ENCODE measurements around the gene C19orf73. TPM values are rescaled to one million over a fixed set of nuclear protein-coding genes. Genes with fewer than 3 reads are reported as not detected.
A peak's percentile ranks its signal among the peaks of the same experiment; 100 is the strongest.

Gene C19orf73
- total and polyA plus RNA-seq, 2 donors (not counting 1 experiment from before 2014, with no cell fraction given) = 0.30 to 0.83 TPM

GRCh38 chr19:49150106-49150943, 31.4 kb upstream of the C19orf73 start:
- peak overlapping the region; percentile 26 for H3K27ac ChIP-seq (ENCODE audit: insufficient read depth, low read length)
- H3K4me1 ChIP-seq (ENCODE audit: control insufficient read depth, extremely low read depth, insufficient read depth, low read length) = peaks cover 8% of the 10 kb centered on the region
- H3K36me3 ChIP-seq (ENCODE audit: control insufficient read depth, insufficient read depth, low read length) = no peaks in the 10 kb centered on the region
- H4K20me1 ChIP-seq (ENCODE audit: control insufficient read depth, extremely low read depth, insufficient read depth, low read length) = no peaks in the 10 kb centered on the region
- no peak for TF ChIP-seq EZH2 (IDR thresholded peaks at IDR 0.05; ENCODE audit: low read length, missing control alignments)
- TF ChIP-seq, protein P1, sequence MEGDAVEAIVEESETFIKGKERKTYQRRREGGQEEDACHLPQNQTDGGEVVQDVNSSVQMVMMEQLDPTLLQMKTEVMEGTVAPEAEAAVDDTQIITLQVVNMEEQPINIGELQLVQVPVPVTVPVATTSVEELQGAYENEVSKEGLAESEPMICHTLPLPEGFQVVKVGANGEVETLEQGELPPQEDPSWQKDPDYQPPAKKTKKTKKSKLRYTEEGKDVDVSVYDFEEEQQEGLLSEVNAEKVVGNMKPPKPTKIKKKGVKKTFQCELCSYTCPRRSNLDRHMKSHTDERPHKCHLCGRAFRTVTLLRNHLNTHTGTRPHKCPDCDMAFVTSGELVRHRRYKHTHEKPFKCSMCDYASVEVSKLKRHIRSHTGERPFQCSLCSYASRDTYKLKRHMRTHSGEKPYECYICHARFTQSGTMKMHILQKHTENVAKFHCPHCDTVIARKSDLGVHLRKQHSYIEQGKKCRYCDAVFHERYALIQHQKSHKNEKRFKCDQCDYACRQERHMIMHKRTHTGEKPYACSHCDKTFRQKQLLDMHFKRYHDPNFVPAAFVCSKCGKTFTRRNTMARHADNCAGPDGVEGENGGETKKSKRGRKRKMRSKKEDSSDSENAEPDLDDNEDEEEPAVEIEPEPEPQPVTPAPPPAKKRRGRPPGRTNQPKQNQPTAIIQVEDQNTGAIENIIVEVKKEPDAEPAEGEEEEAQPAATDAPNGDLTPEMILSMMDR (conservative IDR thresholded peaks at IDR 0.05 in 1 of 2, IDR thresholded peaks at IDR 0.05 in 1 of 2; ENCODE audit: low read depth in 1 of 2, low read length in 2 of 2) = no peak
- H3K4me2 ChIP-seq (ENCODE audit: extremely low read depth, insufficient read depth, low read length) = peak overlapping the region; percentile 92
- H3K9ac ChIP-seq (ENCODE audit: insufficient read depth, low read length) = peak overlapping the region; percentile 63
- DNase-seq (ENCODE audit: low read depth in 2 of 2) = peak; percentile 75 to 78
- no peaks in the 10 kb centered on the region for H3K79me2 ChIP-seq (ENCODE audit: control insufficient read depth, insufficient read depth, low read length)
- H2AFZ ChIP-seq (ENCODE audit: low read length) = peak overlapping the region; percentile 89
- H3K27me3 ChIP-seq (ENCODE audit: control insufficient read depth, insufficient read depth, low read length) = peaks cover 4% of the 10 kb centered on the region
- no peaks in the 10 kb centered on the region for H3K9me3 ChIP-seq (ENCODE audit: control insufficient read depth, insufficient read depth, low read depth, low read length)
- H3K4me3 ChIP-seq (replicated peaks in 1 of 4; ENCODE audit: control extremely low read depth in 1 of 4, insufficient read depth in 1 of 4, low read depth in 3 of 4, low read length in 4 of 4) = peak overlapping the region; percentile 66 to 80 (median 71)

DNA sequence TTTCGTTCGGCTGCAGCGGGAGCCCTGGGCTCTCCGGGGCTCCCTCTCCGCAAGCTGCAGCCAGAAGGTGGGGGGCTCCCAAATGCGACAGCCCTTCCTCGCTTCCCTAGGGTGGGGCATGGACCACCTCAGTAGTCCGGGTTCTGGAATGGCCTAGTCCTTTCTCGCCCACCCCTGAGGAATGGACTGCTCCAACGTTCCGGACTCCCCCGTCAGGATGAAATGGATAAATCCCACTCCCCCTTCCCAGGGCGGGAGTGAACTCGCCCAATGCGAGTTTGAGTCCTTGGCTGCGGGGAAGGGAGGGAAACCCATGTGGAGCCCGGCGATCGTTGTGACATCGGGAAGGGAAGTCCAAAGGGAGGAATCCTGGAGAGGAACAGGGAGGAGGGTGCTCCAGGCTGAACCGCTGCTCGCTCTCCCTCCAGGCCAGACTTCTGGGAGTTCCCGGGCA, 30.7 kb upstream of the C19orf73 start:
- Histone ChIP-seq H3K9ac (ENCODE audit: insufficient read depth, low read length) (peak overlapping the region; percentile 63), H3K9me3 (ENCODE audit: control insufficient read depth, insufficient read depth, low read depth, low read length) (no peaks in the 10 kb centered on the region), H3K36me3 (ENCODE audit: control insufficient read depth, insufficient read depth, low read length) (no peaks in the 10 kb centered on the region), H3K4me3 (replicated peaks in 1 of 4; ENCODE audit: control extremely low read depth in 1 of 4, insufficient read depth in 1 of 4, low read depth in 3 of 4, low read length in 4 of 4) (peak overlapping the region; percentile 66 to 80 (median 71)), H3K79me2 (ENCODE audit: control insufficient read depth, insufficient read depth, low read length) (no peaks in the 10 kb centered on the region), H3K4me2 (ENCODE audit: extremely low read depth, insufficient read depth, low read length) (peak overlapping the region; percentile 92), H3K27me3 (ENCODE audit: control insufficient read depth, insufficient read depth, low read length) (peaks cover 4% of the 10 kb centered on the region), H3K27ac (ENCODE audit: insufficient read depth, low read length) (peak overlapping the region; percentile 22), H3K4me1 (ENCODE audit: control insufficient read depth, extremely low read depth, insufficient read depth, low read length) (peaks cover 8% of the 10 kb centered on the region), H2AFZ (ENCODE audit: low read length) (peak overlapping the region; percentile 89), H4K20me1 (ENCODE audit: control insufficient read depth, extremely low read depth, insufficient read depth, low read length) (no peaks in the 10 kb centered on the region)
- peak; percentile 82 to 87 for DNase-seq (ENCODE audit: low read depth in 2 of 2)
- TF ChIP-seq, protein P1 (conservative IDR thresholded peaks at IDR 0.05 in 1 of 2, IDR thresholded peaks at IDR 0.05 in 1 of 2; ENCODE audit: low read depth in 1 of 2, low read length in 2 of 2) = no peak
- no peak for TF ChIP-seq EZH2 (IDR thresholded peaks at IDR 0.05; ENCODE audit: low read length, missing control alignments)

DNA sequence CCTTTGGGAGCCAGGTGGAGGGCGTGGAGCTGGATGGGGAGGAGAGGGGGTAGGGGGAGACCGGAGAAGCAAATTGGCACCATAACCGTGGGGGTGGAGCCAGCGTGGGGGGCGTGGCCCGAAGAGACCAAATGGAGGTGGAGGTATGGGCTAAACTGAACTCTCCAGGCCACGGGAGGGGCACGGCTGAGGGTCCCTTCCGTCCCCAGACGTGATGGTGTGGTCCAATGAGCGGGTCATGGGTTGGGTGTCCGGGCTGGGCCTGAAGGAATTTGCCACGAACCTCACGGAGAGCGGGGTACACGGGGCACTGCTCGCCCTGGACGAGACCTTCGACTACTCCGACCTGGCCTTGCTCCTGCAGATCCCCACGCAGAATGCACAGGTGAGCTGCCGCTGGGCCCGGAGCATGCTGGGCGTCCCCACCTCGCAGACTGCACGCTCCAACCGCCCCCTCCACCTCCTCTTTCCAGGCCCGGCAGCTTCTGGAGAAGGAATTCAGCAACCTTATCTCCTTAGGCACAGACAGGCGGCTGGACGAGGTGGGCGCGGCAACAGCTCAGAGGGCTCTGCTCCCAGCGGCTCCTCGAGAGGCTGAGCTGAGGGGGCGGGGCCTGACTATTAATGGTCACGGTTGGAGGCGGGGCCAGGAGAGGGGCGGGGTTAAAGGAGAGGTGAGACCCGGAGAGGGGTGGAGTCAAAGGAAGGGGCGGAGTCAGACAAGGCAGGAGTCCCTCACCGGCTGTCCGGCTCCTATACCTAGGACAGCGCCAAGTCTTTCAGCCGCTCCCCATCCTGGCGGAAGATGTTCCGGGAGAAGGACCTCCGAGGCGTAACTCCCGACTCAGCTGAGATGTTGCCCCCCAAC, 30.1 kb upstream of the C19orf73 start:
- Histone ChIP-seq H3K27me3 (ENCODE audit: control insufficient read depth, insufficient read depth, low read length) (peaks cover 4% of the 10 kb centered on the region), H2AFZ (ENCODE audit: low read length) (peak overlapping the region; percentile 89), H3K36me3 (ENCODE audit: control insufficient read depth, insufficient read depth, low read length) (no peaks in the 10 kb centered on the region), H3K79me2 (ENCODE audit: control insufficient read depth, insufficient read depth, low read length) (no peaks in the 10 kb centered on the region), H4K20me1 (ENCODE audit: control insufficient read depth, extremely low read depth, insufficient read depth, low read length) (no peaks in the 10 kb centered on the region), H3K4me2 (ENCODE audit: extremely low read depth, insufficient read depth, low read length) (peak overlapping the region; percentile 92), H3K9ac (ENCODE audit: insufficient read depth, low read length) (no peak overlapping the region), H3K4me3 (replicated peaks in 1 of 4; ENCODE audit: control extremely low read depth in 1 of 4, insufficient read depth in 1 of 4, low read depth in 3 of 4, low read length in 4 of 4) (peak overlapping the region; percentile 66 to 80 (median 71)), H3K9me3 (ENCODE audit: control insufficient read depth, insufficient read depth, low read depth, low read length) (no peaks in the 10 kb centered on the region), H3K4me1 (ENCODE audit: control insufficient read depth, extremely low read depth, insufficient read depth, low read length) (peaks cover 8% of the 10 kb centered on the region), H3K27ac (ENCODE audit: insufficient read depth, low read length) (no peak overlapping the region)
- TF ChIP-seq, protein P1 (conservative IDR thresholded peaks at IDR 0.05 in 1 of 2, IDR thresholded peaks at IDR 0.05 in 1 of 2; ENCODE audit: low read depth in 1 of 2, low read length in 2 of 2) = no peak
- TF ChIP-seq EZH2 (IDR thresholded peaks at IDR 0.05; ENCODE audit: low read length, missing control alignments) = no peak
- peak; percentile 83 to 89 for DNase-seq (ENCODE audit: low read depth in 2 of 2)
